Measurements from ENCODE around the gene AR.
A peak's percentile ranks its signal among the peaks of the same experiment; 100 is the strongest.

Gene AR

GRCh38 chrX:67543818-67544217 lies at the start of gene AR:
Gene AR, plus strand, starts transcription at chrX:67544021. Its CDS starts 1,126 bp downstream, at chrX:67545147.
- DNase-seq (no peak), ATAC-seq (no peak)

- DNase-seq (no peak), ATAC-seq (no peak)
These were observed 43.2 kb upstream of the AR start for GRCh38 chrX:67500617-67501016.

GRCh38 chrX:67503004-67503403 lies 40.8 kb upstream of the AR start:
- ATAC-seq (no peak), DNase-seq (no peak)

GRCh38 chrX:67503453-67503852 lies 40.4 kb upstream of the AR start:
- DNase-seq (no peak), ATAC-seq (no peak)

- ATAC-seq (no peak), DNase-seq (no peak)
These were observed 23.1 kb upstream of the AR start for GRCh38 chrX:67520671-67521070.

GRCh38 chrX:67523002-67523681 lies 20.7 kb upstream of the AR start:
- no peak for DNase-seq
- ATAC-seq, result no peak

GRCh38 chrX:67523932-67524331 lies 19.9 kb upstream of the AR start:
- DNase-seq (no peak), ATAC-seq (no peak)

- ATAC-seq, result no peak
- no peak for DNase-seq
These were observed 19.4 kb upstream of the AR start for GRCh38 chrX:67524428-67524827.

GRCh38 chrX:67524950-67525691 lies 18.7 kb upstream of the AR start:
- DNase-seq (no peak), ATAC-seq (no peak)

GRCh38 chrX:67536564-67536963 lies 7.3 kb upstream of the AR start:
- DNase-seq (no peak), ATAC-seq (no peak)

GRCh38 chrX:67538383-67538782 lies 5.4 kb upstream of the AR start:
- no peak for DNase-seq
- ATAC-seq, result no peak

- no peak for ATAC-seq
- DNase-seq, result no peak
These were observed 637 bp downstream of the AR start for GRCh38 chrX:67544281-67545035.

- ATAC-seq (no peak), DNase-seq (peak; percentile 3)
These were observed 1.4 kb downstream of the AR start for GRCh38 chrX:67545036-67545821.

GRCh38 chrX:67545893-67546495 lies 2.2 kb downstream of the AR start:
- DNase-seq (peak; percentile 2), ATAC-seq (no peak)

GRCh38 chrX:67546496-67547423 lies 2.9 kb downstream of the AR start:
- DNase-seq (no peak), ATAC-seq (no peak)

GRCh38 chrX:67555578-67556203 lies 11.9 kb downstream of the AR start:
- DNase-seq, result peak; percentile 4
- ATAC-seq, result no peak

- ATAC-seq (no peak), DNase-seq (no peak)
These were observed 14.4 kb downstream of the AR start for GRCh38 chrX:67558267-67558666.

GRCh38 chrX:67563469-67564448 lies 19.9 kb downstream of the AR start:
- ATAC-seq, result no peak

GRCh38 chrX:67564475-67564874 lies 20.7 kb downstream of the AR start:
- DNase-seq (no peak), ATAC-seq (no peak)

More at GRCh38 chrX:67563469-67564448, 19.9 kb downstream of the AR start:
- DNase-seq, result no peak
